Endothelial cell of umbilical vein (primary cell): ENCODE results near the gene RHOH. TPM values are rescaled to one million over a fixed set of nuclear protein-coding genes. Genes with fewer than 3 reads are reported as not detected.

Experiments
- BruUV-seq: library from RNA; stranded (reverse); fragments of 400-500 nt; replicated peaks from 2 replicates; lab custom pipeline; 2021; lab: Mats Ljungman, UMichigan
- CTCF ChIA-PET: fragments of 300-600, 350-600 bp; sonication (Branson Sonifier 250); formaldehyde crosslinking; loops from one replicate; lab custom pipeline; 2021; ENCODE audit warnings: antibody characterized with exemption, inconsistent platforms; lab: Charles Lee
- POLR2A ChIA-PET: fragments of 300-600, 350-600 bp; sonication (Branson Sonifier 250); formaldehyde crosslinking; loops from one replicate; lab custom pipeline; 2021; ENCODE audit warnings: antibody characterized with exemption, inconsistent platforms; lab: Charles Lee
- DNase-seq: peaks from one replicate; pipeline ENCODE4 v3.0.0-alpha.2; 2011; ENCODE audit warnings: low read depth, low spot score
- FAIRE-seq: peaks from 2 replicates; lab custom pipeline; 2011; peaks lifted over from hg19 to GRCh38; lab: Jason Lieb, UNC
- H2AFZ ChIP-seq: 2 replicates; pipeline ENCODE4 v1.6.0; 2012; ENCODE audit warnings: low read depth, low read length, control low read depth, inconsistent platforms
- H3K27ac ChIP-seq: 2 replicates; pipeline ENCODE4 v1.5.1; 2011; ENCODE audit warnings: low read depth, mild to moderate bottlenecking, control low read depth, low read length, moderate library complexity; ENCODE audit not compliant: insufficient read depth
- H3K27me3 ChIP-seq, 2 experiments: 2 replicates each; pipeline versions ENCODE4 v1.6.0 to v1.6.1; 2011; ENCODE audit warnings: low read length in 2 of 2, mixed read lengths in 1 of 2; ENCODE audit not compliant: control insufficient read depth in 2 of 2, insufficient read depth in 2 of 2
- H3K36me3 ChIP-seq, 2 experiments: 2 replicates in 1 of 2; 3 replicates in 1 of 2; pipeline ENCODE4 v1.5.1; 2011; ENCODE audit warnings: low read length in 2 of 2, mild to moderate bottlenecking in 1 of 2, moderate library complexity in 1 of 2; ENCODE audit not compliant: control insufficient read depth in 2 of 2, insufficient read depth in 2 of 2; ENCODE audit errors: extremely low read depth in 1 of 2
- H3K4me1 ChIP-seq: 3 replicates; pipeline ENCODE4 v1.5.1; 2011; ENCODE audit warnings: mild to moderate bottlenecking, low read length; ENCODE audit not compliant: control insufficient read depth, insufficient read depth; ENCODE audit errors: extremely low read depth
- H3K4me2 ChIP-seq: 2 replicates; pipeline ENCODE4 v1.6.1; 2011; ENCODE audit warnings: low read length, control low read depth, mixed read lengths; ENCODE audit not compliant: insufficient read depth
- H3K4me3 ChIP-seq, 3 experiments: fragments of 200-600 bp in 1 of 3; sonication (generic), shearing (Covaris generic) in 1 of 3; replicated peaks in 1 of 3; 2 replicates each; pipeline ENCODE4 v1.5.1; 2011 to 2016; ENCODE audit warnings: control low read depth in 3 of 3, low read length in 3 of 3, mild to moderate bottlenecking in 2 of 3, inconsistent platforms in 1 of 3, low read depth in 1 of 3, moderate library complexity in 1 of 3; ENCODE audit not compliant: insufficient read depth in 1 of 3
- H3K79me2 ChIP-seq: 2 replicates; pipeline ENCODE4 v1.6.0; 2012; ENCODE audit warnings: low read length, inconsistent platforms; ENCODE audit not compliant: control insufficient read depth, insufficient read depth
- H3K9ac ChIP-seq: replicated peaks from 2 replicates; pipeline ENCODE3; 2011; ENCODE audit warnings: low read length, control low read depth; ENCODE audit not compliant: insufficient read depth; ENCODE audit errors: extremely low read depth
- H3K9me1 ChIP-seq: replicated peaks from 3 replicates; pipeline ENCODE4 v1.6.0; 2011; ENCODE audit warnings: mild to moderate bottlenecking, low read length; ENCODE audit not compliant: control insufficient read depth, insufficient read depth; ENCODE audit errors: extremely low read depth
- H3K9me3 ChIP-seq: replicated peaks from 2 replicates; pipeline ENCODE4 v1.5.1; 2012; ENCODE audit warnings: low read length, inconsistent platforms; ENCODE audit not compliant: control insufficient read depth, insufficient read depth
- H4K20me1 ChIP-seq: replicated peaks from 2 replicates; pipeline ENCODE3; 2011; ENCODE audit warnings: mild to moderate bottlenecking, low read length; ENCODE audit not compliant: control insufficient read depth, insufficient read depth; ENCODE audit errors: extremely low read depth
- CTCF ChIP-seq, 2 donors: IDR thresholded peaks; 1 replicate in 1 of 2; 2 replicates in 1 of 2; pipeline ENCODE4 v1.5.1; 2011; ENCODE audit warnings: low read length in 2 of 2, mild to moderate bottlenecking in 2 of 2, moderate library complexity in 2 of 2, control low read depth in 1 of 2, inconsistent platforms in 1 of 2, low read depth in 1 of 2; ENCODE audit not compliant: insufficient read depth in 1 of 2; ENCODE audit errors: extremely low read depth in 1 of 2
- EZH2 ChIP-seq: IDR thresholded peaks from 2 replicates; pipeline ENCODE4 v1.6.1; 2012; ENCODE audit warnings: borderline replicate concordance, low read depth, mild to moderate bottlenecking, moderate library complexity, low read length, inconsistent platforms; ENCODE audit not compliant: severe bottlenecking
- FOS ChIP-seq: IDR thresholded peaks from 2 replicates; pipeline ENCODE4 v1.6.1; 2011; ENCODE audit warnings: mild to moderate bottlenecking, low read length, moderate library complexity, borderline replicate concordance; ENCODE audit not compliant: insufficient read depth
- GATA2 ChIP-seq: IDR thresholded peaks from 2 replicates; pipeline ENCODE4 v1.7.0; 2011; ENCODE audit warnings: low read depth, mild to moderate bottlenecking, moderate library complexity, mixed read lengths, low read length; ENCODE audit not compliant: insufficient read length, insufficient read depth
- JUN ChIP-seq: IDR thresholded peaks from 2 replicates; pipeline ENCODE4 v1.6.1; 2011; ENCODE audit warnings: borderline replicate concordance, low read depth; ENCODE audit not compliant: insufficient read length, insufficient read depth
- MAX ChIP-seq: IDR thresholded peaks from 2 replicates; pipeline ENCODE4 v1.6.1; 2011; ENCODE audit not compliant: insufficient read depth, insufficient read length
- MYC ChIP-seq: IDR thresholded peaks from one replicate; pipeline ENCODE4 v1.6.1; 2011; ENCODE audit warnings: mild to moderate bottlenecking, low read depth, low read length
- POLR2A ChIP-seq: IDR thresholded peaks from 2 replicates; pipeline ENCODE4 v1.6.1; 2012; ENCODE audit warnings: low read depth, mild to moderate bottlenecking, control low read depth, low read length
- POLR2AphosphoS5 ChIP-seq: IDR thresholded peaks from 2 replicates; pipeline ENCODE4 v1.6.1; 2012; ENCODE audit warnings: low read depth, mild to moderate bottlenecking, control low read depth, low read length, moderate library complexity; ENCODE audit not compliant: insufficient read depth
- dilution Hi-C: fragments of 300-500 bp; cut with MboI; formaldehyde crosslinking; loops from one replicate; pipeline ENCODE4 v1.15.0; 2019; ENCODE audit warnings: low sequenced_read_pairs; ENCODE audit not compliant: extremely low pct_ligation_motif_present
- intact Hi-C: fragments of 100-400 bp; cut with micrococcal nuclease; formaldehyde crosslinking; loops from one replicate; pipeline ENCODE4 v1.10.0; 2022
- polyA plus RNA-seq, 4 experiments: library from polyadenylated mRNA; depleted of rRNA in 3 of 4; stranded (reverse) in 3 of 4; unstranded in 1 of 4; fragments of >200 nt; gene quantifications; 2 replicates each; pipeline versions ENCODE4 v1.2.1 to v1.2.3, GENCODE V29; 2011 to 2012; ENCODE audit warnings: missing spikeins in 1 of 4
- total RNA-seq: library from RNA; stranded (reverse); gene quantifications from 2 replicates; pipeline ENCODE4 v1.2.3, GENCODE V29; 2021

Gene RHOH
- total and polyA plus RNA-seq, 2 donors (not counting 3 experiments of a cell fraction or from before 2014, with no cell fraction given): not detected

DNA sequence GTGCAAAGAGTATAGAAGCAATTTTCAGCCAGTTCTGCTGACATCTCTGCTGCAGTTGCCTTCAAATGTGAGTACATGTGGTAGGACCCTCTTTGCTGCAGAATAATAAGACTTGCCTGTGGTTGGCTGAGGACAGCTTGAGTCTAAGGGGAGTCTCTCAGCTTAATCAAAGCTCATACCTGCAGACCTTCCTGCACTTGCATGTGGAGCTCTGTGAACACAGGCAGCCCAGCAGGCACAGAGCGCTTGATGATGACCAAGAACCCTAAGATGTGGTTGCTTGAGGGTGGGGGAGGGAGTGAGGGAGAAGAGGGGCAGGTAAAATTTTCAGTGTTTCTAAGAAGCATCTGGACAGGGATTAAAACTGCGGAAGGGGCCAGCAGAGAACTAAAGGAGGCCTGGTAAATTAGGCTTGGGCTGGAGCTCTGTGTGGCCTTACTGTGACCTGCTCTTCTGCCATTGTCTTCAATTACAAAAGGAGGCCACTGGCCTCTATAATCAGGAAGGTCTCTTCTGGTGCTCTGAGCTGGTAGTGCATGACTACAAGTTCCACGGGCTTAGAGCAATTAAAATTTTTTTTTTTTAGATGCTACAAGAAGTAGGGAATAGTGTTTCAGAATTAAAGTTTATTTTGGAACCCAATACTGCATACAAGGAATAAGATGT lies 78.4 kb downstream of the RHOH start:
- FAIRE-seq: no peak
- no peaks in the 10 kb centered on the region for H3K9me3 ChIP-seq
- H3K9me1 ChIP-seq: no peaks in the 10 kb centered on the region
- no peak overlapping the region for H3K9ac ChIP-seq
- no peak overlapping the region for H3K4me3 ChIP-seq
- CTCF ChIA-PET: interaction anchor here (0.8 to 1.3 kb wide), 4 partner anchors 9 to 145 kb away, joined by 3 to 4 read pairs (median 3); no protein-coding TSS in a partner anchor
- TF ChIP-seq EZH2 (no peak), MYC (no peak), GATA2 (no peak), POLR2A (no peak), MAX (no peak), JUN (no peak), CTCF (IDR thresholded peaks at IDR 0.05; ENCODE audit: extremely low read depth in 1 of 2, insufficient read depth in 1 of 2, low read depth in 1 of 2, low read length in 2 of 2) (no peak), POLR2AphosphoS5 (no peak), FOS (no peak)
- no TSS peak for BruUV-seq
- H4K20me1 ChIP-seq: no peaks in the 10 kb centered on the region
- dilution Hi-C loops: no loop called here
- H3K79me2 ChIP-seq: no peaks in the 10 kb centered on the region
- no peak overlapping the region for H3K4me2 ChIP-seq
- POLR2A ChIA-PET: no interaction called here
- H3K4me1 ChIP-seq: no peaks in the 10 kb centered on the region
- H3K27me3 ChIP-seq: no peaks in the 10 kb centered on the region
- intact Hi-C loops: no loop called here
- DNase-seq: no peak
- H3K27ac ChIP-seq: no peak overlapping the region
- no peaks in the 10 kb centered on the region for H3K36me3 ChIP-seq
- H2AFZ ChIP-seq: no peak overlapping the region
